Loucy (cell line): ENCODE results near the gene UVRAG.

Experiments used
- H2AFZ ChIP-seq: fragments of 200-600 bp; sonication (generic); 2 replicates; pipeline ENCODE4 v1.6.0; 2016; ENCODE audit warnings: antibody characterized with exemption, mild to moderate bottlenecking, low read length, moderate library complexity
- H3F3A ChIP-seq: fragments of 200-600 bp; 2 replicates; pipeline ENCODE4 v1.6.0; 2016; ENCODE audit warnings: antibody characterized with exemption, low read depth, mild to moderate bottlenecking
- H3K27me3 ChIP-seq: fragments of 200-600 bp; sonication (generic); 2 replicates; pipeline ENCODE4 v1.6.1; 2014; ENCODE audit warnings: low read length, mild to moderate bottlenecking; ENCODE audit not compliant: insufficient read depth, poor library complexity, severe bottlenecking
- H3K36me3 ChIP-seq: fragments of 200-600 bp; sonication (generic); 2 replicates; pipeline ENCODE4 v1.6.1; 2016; ENCODE audit warnings: low read length; ENCODE audit not compliant: insufficient read depth
- H3K4me1 ChIP-seq: fragments of 200-600 bp; sonication (generic); 2 replicates; pipeline ENCODE4 v1.5.1; 2014; ENCODE audit warnings: low read length, mild to moderate bottlenecking; ENCODE audit not compliant: insufficient read depth, poor library complexity, severe bottlenecking
- H3K4me2 ChIP-seq: fragments of 200-600 bp; sonication (generic); 2 replicates; pipeline ENCODE4 v1.6.0; 2014; ENCODE audit warnings: antibody characterized with exemption, low read length, low read depth, mild to moderate bottlenecking; ENCODE audit not compliant: poor library complexity, severe bottlenecking
- H3K4me3 ChIP-seq: fragments of 200-600 bp; sonication (generic); 2 replicates; pipeline ENCODE4 v1.5.1; 2014; ENCODE audit warnings: low read length, mild to moderate bottlenecking, mixed read lengths; ENCODE audit not compliant: poor library complexity, severe bottlenecking
- H3K79me2 ChIP-seq: fragments of 200-600 bp; sonication (generic); 2 replicates; pipeline ENCODE4 v1.6.1; 2014; ENCODE audit warnings: low read length; ENCODE audit not compliant: insufficient read depth
- H3K9ac ChIP-seq: fragments of 200-600 bp; sonication (generic); 2 replicates; pipeline ENCODE4 v1.6.0; 2014; ENCODE audit warnings: mild to moderate bottlenecking, low read depth, low read length, moderate library complexity; ENCODE audit not compliant: poor library complexity, severe bottlenecking
- H3K9me2 ChIP-seq: fragments of 200-600 bp; sonication (generic); replicated peaks from 2 replicates; pipeline ENCODE4 v1.6.1; 2016; ENCODE audit warnings: low read depth, low read length, mixed read lengths
- H3K9me3 ChIP-seq: fragments of 200-600 bp; sonication (generic); 2 replicates; pipeline ENCODE4 v1.6.1; 2014; ENCODE audit warnings: mild to moderate bottlenecking, antibody characterized with exemption, low read length, low read depth; ENCODE audit not compliant: insufficient read depth
- H4K20me1 ChIP-seq: fragments of 200-600 bp; sonication (generic); 2 replicates; pipeline ENCODE4 v1.6.0; 2014; ENCODE audit warnings: antibody characterized with exemption, low read length, mild to moderate bottlenecking; ENCODE audit not compliant: insufficient read depth, poor library complexity, severe bottlenecking
- CTCF ChIP-seq: fragments of 200-600 bp; sonication (generic); conservative IDR thresholded peaks from 2 replicates; pipeline ENCODE4 v1.5.1; 2014; ENCODE audit warnings: mild to moderate bottlenecking, antibody characterized with exemption, low read length
- EZH2phosphoT487 ChIP-seq: fragments of 200-600 bp; IDR thresholded peaks from 2 replicates; pipeline ENCODE4 v1.6.1; 2018; ENCODE audit warnings: antibody characterized with exemption, mild to moderate bottlenecking, moderate library complexity, borderline replicate concordance

The UVRAG gene

GRCh38 chr11:76157891-76158290 lies 342.9 kb downstream of the UVRAG start:
- H3K36me3 ChIP-seq, result no peaks in the 10 kb centered on the region

GRCh38 chr11:76158394-76159302 lies 343.6 kb downstream of the UVRAG start:
- TF ChIP-seq CTCF, result no peak
- TF ChIP-seq EZH2phosphoT487, result no peak
- no peak overlapping the region for H2AFZ ChIP-seq
- H3K4me3 ChIP-seq, result no peak overlapping the region
- H3K79me2 ChIP-seq, result no peaks in the 10 kb centered on the region
- no peaks in the 10 kb centered on the region for H3F3A ChIP-seq
- H3K9ac ChIP-seq, result no peak overlapping the region
- H3K4me2 ChIP-seq, result no peak overlapping the region
- no peaks in the 10 kb centered on the region for H3K27me3 ChIP-seq
- H3K36me3 ChIP-seq, result no peaks in the 10 kb centered on the region
- no peaks in the 10 kb centered on the region for H3K9me3 ChIP-seq
- H3K4me1 ChIP-seq, result no peaks in the 10 kb centered on the region
- no peaks in the 10 kb centered on the region for H4K20me1 ChIP-seq
- H3K9me2 ChIP-seq, result no peaks in the 10 kb centered on the region

More at GRCh38 chr11:76157891-76158290, 342.9 kb downstream of the UVRAG start:
- no peaks in the 10 kb centered on the region for H3F3A ChIP-seq
- H3K27me3 ChIP-seq, result no peaks in the 10 kb centered on the region
- no peak overlapping the region for H3K4me3 ChIP-seq
- no peak overlapping the region for H3K9ac ChIP-seq
- H3K4me2 ChIP-seq, result no peak overlapping the region
- H3K79me2 ChIP-seq, result no peaks in the 10 kb centered on the region
- no peak overlapping the region for H2AFZ ChIP-seq
- no peaks in the 10 kb centered on the region for H3K4me1 ChIP-seq
- H3K9me2 ChIP-seq, result no peaks in the 10 kb centered on the region
- H4K20me1 ChIP-seq, result no peaks in the 10 kb centered on the region
- TF ChIP-seq EZH2phosphoT487 (no peak), CTCF (no peak)
- no peaks in the 10 kb centered on the region for H3K9me3 ChIP-seq

- H3K79me2 ChIP-seq, result no peaks in the 10 kb centered on the region
- no peaks in the 10 kb centered on the region for H3K9me3 ChIP-seq
- no peaks in the 10 kb centered on the region for H3F3A ChIP-seq
- H2AFZ ChIP-seq, result no peak overlapping the region
- H3K4me1 ChIP-seq, result no peaks in the 10 kb centered on the region
- H3K36me3 ChIP-seq, result no peaks in the 10 kb centered on the region
- no peaks in the 10 kb centered on the region for H3K9me2 ChIP-seq
- TF ChIP-seq CTCF (no peak), EZH2phosphoT487 (no peak)
- no peaks in the 10 kb centered on the region for H3K27me3 ChIP-seq
- no peaks in the 10 kb centered on the region for H4K20me1 ChIP-seq
- H3K4me3 ChIP-seq, result no peak overlapping the region
- H3K4me2 ChIP-seq, result no peak overlapping the region
- no peak overlapping the region for H3K9ac ChIP-seq
These were observed 344.4 kb downstream of the UVRAG start for GRCh38 chr11:76159303-76159937.
